SHP77 (cell line): ENCODE data around the gene MRPL53.
"Not testable (repeated sequence)": the region's sequence is repeated elsewhere in the genome, so short reads cannot be mapped to it uniquely, and the experiment has no call there.

Source experiments
- DNase-seq, 2 experiments: peaks; one replicate each; lab custom pipeline; 2025; lab: John Stamatoyannopoulos, UW

Gene MRPL53

DNA sequence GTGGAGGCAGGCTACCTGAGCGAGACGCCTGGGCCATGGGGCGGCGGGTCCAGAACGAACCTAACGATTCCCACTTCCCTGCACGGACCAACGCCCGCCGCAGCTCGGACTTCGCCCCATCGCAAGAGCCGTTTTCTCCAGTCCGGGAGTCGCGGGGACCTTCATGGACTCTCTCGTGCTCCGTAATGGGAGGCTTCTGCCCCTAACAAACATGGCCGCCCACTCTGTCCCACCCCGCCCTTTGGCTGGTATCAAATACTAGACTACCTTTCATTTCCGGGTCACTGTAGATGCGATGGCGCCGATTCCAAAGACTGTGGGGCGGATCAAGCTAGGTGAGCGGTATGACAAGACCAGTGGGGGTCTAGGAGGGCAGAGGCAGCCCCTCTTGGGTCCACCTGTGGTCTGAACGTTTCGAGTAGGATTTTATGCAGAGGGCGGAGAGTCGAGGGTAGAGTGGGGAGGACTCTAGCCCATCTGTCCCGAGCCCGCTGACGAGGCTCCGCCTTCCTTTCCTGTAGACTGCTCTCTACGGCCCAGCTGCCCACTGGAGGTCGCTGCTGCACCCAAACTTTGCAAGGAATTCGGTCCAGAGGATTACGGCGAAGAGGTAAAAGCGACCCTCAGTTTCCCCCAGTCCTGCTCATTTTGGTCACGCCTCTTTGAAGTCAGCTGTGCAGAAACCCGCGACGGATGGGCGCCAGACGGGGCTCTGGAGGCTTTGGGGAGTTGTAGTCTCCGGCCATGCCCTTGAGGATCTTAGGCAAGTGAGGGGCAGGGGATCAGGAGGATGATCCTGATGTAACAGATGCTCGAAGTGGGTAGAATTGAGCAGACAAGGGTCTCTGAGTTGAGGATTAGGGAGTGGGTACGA, 10.6 kb upstream of the MRPL53 start, which contains the start of the genes CCDC142 and TTC31:
TSS of gene CCDC142 (minus strand) at position 198 of the 874 bp plus-strand sequence. CDS start at position 37, 161 bp downstream.
TSS of gene TTC31 (plus strand) at position 281 of the 874 bp plus-strand sequence. CDS start at position 296, 15 bp downstream.
- DNase-seq, result peak; percentile 94 to 95

DNA sequence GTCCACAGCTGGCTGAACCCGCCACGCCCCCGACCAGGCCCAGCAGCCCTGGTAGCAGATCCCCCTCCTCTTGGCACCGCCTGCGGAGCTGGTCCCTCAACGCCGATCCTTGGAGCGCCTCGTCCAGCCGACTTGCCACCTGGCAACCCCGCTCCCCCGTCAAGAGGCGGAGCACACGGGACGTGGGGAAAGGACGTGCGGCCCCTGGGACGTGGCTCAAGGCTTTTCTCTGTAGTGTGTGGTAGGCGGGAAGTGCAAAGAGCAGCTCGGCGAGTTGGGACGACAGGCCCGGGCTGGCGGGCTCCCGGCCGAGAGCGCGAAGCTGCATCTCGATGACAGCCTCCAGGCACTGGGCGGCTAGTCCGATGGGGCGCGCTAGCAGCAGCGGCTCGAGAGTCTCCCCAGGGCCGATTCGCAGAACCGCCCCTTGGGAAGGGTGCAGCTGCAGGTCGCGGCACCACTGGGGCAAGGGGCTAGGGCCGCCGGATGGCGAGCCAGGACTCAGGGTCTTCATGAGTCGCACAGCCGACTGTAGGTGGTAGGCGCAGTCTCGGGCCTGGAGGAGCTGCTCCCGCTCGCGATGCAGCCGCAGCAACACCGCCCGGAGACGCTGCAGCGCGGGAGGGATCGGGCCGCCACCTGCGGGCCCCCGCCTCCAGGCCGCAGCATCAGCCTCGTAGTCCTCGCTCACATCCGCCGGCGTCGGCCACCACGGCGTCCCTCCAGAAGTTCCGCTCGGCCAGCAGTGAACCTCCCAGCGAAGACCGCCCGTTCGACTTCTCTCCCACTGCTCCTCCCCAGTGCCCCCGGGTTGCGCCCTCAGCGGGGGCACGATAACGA, 9.7 kb upstream of the MRPL53 start:
- DNase-seq, result peak in 1 of 2 experiments; percentile 70

DNA sequence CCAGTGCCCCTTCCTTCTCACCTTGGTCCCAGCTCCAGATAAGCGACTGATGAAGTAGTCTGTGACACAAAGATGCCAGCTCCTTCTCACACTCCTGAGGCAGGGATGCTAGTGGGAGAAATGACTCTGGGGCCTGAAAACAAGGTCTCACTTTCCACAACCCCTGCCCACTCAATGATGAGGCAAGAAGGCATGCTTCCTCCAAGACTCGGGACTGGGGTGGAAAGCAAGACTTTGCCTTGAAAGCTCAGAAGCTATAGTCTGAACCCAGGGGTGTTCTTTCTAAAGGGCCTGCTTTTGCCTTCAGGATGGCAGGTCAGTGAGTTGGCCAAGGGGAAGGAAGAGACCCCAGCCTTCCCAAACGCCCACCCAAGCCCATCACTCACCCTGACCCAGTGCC, 9.0 kb upstream of the MRPL53 start:
- no peak for DNase-seq

DNA sequence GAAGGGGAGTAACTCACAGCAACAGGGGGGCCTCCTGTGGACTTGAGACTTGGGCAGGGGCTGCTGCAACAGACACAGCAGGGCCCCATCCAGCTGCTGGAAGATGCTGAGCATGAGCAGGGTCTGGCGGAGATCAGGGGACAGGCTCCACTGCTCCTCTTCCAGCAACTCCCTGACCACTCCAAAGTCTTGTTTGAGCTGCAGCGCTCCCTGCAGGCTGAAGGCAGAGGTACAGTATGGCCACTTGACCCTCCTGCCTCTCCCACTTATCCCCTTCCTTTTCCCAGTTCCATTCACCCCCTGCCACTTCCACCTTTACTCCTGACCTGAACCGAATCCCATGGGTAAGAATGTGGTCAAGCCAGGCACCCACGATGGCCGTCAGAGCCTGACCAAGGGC, 2.4 kb upstream of the MRPL53 start:
- DNase-seq, result no peak

DNA sequence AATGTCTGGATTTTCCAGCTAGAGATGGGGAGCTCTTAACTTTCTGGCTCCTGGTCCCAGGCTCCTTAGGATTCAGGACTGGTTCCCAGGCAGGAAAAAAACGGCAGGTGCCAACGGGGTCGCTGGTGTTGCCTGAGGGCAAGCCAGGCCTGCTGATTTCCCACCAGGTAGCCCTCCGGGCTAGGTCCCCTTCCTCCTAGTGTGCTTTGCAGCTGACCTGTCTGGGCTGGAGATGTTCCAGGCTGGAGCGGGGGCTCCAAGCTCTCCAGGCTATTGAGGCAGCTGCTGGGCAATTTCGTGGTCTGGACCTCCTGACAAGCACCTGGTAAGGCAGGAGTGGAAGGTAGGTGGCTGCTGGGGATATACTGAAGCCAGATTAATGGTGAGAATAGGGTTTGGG, 2.0 kb upstream of the MRPL53 start:
- no peak for DNase-seq

DNA sequence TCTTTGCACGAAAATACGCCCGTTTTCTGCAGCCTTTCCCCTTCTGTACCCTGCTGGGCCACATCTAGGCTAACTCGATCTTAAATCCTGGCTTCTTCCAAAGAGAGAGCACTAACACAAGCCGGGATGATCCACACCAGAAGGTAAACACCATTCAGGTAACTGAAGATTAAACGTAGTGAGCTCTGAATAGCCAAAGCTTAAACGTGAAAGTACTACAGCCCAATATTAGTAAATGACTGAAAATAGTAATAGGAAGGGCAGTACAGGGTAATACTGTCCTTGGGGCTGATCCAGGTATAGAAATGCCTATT, 422 bp upstream of the MRPL53 start:
- DNase-seq, result no peak

DNA sequence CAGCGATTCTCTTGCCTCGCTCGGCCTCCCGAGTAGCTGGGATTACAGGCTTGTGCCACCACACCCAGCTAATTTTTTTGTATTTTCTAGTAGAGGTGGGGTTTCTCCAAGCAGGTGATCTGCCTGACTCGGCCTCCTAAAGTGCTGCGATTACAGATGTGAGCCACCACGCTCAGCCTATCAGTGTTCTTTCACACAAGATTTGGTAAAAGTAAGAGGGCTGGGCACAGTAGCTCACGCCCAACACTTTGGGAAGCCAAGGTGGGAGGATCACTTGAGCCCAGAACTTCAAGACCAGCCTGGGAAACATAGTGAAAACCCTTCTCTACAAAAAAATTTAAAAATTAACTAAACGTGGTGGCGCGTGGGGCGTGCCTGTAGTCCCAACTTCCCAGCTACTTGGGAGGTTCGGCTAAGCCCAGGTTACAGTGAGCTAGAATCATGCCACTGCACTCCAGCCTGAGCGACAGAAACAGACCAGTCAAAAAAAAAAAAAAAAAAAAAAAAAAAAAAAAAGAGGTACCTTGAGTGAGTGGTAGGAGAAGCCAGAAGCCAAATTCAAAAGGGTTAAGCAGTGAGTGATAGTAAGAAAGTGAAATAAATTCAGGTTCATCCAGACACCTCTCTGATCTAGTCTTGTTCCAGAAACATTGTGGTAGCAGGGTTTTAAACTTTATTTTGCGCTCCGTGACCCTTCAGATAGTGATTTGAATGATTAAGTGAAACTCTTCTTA, 981 bp downstream of the MRPL53 start:
- no peak for DNase-seq

DNA sequence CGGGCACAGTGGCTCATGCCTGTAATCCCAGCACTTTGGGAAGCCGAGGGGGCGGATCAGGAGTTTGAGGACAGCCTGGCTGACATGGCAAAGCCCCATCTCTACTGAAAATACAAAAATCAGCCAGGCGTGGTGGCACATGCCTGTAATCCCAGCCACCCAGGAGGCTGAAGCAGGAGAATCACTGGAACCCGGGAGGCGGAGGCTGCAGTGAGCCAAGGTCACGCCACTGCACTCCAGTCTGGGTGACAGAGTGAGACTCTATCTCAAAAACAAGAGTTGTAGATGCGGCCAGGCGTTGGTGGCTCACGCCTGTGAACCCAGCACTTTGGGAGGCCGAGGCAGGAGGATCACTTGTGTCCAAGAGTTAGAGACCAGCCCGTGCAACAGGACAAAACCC, 1.7 kb downstream of the MRPL53 start:
- not testable (repeated sequence) for DNase-seq

DNA sequence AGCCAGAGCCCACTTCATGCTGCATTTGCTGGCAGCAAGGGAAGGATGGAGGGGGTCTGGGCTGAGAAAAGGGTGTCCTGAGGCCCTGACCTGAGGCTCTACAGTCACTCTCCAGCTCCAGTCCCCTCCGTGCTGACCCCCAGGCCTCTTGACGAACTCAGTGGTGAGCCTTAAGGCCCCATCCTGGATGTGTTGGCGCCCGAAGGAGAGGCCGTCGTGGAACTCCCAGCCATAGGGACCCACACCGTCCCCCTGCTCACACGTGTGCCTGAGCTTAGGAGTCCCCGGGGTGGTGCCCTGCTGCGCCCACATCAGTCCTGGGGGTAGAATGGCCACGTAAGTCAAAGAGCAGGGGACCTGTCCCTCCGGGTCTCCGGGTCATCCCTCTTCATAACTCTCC, 8.1 kb downstream of the MRPL53 start:
- DNase-seq, result no peak

DNA sequence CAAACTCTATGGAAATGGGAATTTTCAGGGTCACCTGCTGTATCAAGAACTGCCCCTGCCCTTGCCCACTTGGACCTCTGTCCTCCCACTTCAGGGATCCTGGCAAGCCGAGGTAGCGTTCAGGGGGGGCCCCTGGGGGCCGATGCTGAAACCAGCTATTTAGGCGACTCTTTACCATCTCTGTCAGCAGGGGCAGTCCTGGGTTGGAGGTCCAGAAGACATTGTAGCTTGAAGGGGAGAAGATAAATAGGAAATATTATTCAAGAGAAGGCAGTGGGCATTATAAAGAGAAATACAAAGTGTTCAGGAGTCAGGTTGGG, 9.7 kb downstream of the MRPL53 start:
- DNase-seq, result no peak

DNA sequence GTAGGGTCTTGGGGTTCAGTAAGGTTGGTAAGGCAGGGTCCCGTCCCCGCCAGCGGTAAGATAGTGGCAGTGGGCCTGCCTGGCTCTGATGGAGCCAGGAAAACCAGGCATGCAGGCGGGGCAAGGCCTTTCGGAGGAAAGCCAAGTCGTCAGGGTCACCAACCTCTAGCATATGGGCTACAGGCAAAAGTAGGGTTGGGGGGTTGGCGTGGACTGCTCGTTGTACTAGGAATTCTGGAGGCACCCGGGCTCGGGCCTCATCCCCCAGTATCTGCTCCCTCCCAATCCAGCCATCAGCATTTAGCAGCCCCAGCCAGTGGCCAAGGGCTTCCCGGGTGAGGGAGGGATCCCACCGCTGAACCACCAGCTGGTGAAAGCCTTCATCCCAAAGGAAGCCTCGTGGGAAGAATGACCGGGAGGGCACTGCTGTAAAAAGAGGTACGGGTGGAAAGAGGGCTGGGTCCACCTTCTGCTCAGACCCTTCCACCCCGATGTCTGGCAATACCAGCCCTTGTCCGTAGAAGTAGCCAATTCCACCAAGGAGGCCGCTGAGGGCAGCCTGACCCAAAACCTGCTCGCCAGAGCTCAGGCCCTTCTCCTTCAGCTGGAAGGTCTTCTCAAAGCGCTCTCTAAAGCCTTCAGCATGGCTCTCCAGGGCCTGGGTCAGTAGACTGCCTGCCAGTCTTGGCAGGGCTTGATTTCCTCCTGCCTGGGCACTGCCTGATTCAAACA, 10.3 kb downstream of the MRPL53 start:
- no peak for DNase-seq

DNA sequence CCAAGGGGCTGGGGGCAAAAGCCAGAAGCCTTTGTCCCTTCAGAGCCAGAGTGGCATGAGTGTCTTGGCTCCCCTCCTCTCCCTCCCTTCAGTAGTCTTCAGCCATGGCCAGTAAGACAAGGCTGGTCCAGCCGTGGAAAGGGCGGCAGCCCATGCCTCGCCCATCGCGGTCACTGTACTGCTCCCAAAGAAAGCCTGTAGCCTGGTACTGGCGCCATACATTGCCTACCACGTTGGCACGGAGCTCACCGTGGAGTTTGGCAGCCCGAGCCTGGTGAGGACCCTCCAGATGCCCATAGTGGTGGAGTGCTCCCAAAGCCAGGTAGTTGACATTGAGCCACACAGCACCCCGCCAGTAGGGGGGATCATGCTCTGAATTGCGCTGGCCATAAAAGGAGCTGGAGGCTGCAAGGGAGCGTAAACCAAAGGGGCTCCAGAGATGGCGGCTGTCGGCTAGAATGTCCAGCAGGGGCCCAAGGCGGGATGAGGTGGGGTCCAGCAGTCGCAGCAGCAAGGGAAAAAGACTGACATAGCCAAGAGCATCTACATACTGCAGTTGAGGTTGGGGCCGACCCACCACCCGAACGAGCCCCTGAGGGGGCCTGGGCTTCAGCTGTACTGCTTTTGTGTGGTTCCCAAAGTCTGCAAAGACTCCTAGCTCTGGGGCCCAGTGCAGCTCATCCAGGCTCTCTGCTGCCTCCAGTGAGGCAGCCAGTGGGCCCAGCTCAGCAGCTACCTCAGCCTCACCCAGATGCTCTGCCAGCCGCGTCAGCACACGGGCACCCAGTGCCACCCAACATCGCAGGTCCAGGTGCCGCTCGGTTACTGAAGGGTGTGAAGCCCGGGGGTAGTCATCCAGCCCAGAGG, 11.1 kb downstream of the MRPL53 start:
- peak in 1 of 2 experiments; percentile 12 for DNase-seq

DNA sequence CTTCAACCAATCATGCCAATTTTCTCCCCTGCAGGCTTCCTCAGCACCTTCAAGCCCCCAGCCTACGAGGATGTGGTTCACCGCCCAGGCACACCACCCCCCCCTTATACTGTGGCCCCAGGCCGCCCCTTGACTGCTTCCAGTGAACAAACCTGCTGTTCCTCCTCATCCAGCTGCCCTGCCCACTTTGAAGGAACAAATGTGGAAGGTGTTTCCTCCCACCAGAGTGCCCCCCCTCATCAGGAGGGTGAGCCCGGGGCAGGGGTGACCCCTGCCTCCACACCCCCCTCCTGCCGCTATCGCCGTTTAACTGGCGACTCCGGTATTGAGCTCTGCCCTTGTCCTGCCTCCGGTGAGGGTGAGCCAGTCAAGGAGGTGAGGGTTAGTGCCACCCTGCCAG, 12.3 kb downstream of the MRPL53 start:
- DNase-seq, result not testable (repeated sequence)

DNA sequence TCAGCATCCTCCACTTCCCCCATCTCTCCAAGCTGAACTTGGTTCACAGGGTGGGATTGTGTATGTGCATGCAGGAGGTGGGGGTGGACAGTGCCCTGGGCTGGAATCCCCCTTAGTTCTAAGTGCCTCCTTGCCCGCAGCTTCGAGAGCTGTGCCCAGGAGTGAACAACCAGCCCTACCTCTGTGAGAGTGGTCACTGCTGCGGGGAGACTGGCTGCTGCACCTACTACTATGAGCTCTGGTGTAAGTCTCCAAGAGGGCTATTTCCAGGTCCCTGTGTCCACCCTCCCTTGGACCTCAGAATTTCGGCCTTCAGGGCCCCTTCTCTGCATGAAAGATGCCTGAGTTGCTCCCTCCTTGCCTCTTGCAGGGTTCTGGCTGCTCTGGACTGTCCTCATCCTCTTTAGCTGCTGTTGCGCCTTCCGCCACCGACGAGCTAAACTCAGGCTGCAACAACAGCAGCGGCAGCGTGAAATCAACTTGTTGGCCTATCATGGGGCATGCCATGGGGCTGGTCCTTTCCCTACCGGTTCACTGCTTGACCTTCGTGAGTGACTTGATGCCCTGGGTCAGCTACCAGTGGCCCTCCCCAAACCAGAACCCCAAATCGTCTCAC, 12.9 kb downstream of the MRPL53 start:
- not testable (repeated sequence) for DNase-seq

DNA sequence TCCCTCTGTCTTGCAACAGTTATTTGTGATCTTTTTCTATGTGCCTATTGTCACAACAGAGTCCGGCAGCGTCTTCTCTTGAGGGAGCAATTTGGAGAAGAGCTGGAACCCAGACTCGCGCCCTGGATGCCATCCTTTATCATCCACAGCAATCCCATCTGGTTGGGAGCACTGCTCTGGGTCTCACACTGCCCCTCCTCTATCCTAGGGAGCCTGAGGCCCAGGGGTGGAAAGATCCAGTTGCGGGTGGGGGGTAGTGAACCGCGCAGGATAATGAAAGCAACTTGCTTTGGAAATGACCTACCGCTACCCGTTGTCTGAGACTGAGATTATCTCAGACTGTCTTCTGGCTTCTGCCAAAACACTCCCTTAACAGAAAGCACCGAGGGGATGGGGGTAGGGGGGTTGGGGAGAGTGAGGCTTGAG, 13.5 kb downstream of the MRPL53 start:
- DNase-seq, result no peak

DNA sequence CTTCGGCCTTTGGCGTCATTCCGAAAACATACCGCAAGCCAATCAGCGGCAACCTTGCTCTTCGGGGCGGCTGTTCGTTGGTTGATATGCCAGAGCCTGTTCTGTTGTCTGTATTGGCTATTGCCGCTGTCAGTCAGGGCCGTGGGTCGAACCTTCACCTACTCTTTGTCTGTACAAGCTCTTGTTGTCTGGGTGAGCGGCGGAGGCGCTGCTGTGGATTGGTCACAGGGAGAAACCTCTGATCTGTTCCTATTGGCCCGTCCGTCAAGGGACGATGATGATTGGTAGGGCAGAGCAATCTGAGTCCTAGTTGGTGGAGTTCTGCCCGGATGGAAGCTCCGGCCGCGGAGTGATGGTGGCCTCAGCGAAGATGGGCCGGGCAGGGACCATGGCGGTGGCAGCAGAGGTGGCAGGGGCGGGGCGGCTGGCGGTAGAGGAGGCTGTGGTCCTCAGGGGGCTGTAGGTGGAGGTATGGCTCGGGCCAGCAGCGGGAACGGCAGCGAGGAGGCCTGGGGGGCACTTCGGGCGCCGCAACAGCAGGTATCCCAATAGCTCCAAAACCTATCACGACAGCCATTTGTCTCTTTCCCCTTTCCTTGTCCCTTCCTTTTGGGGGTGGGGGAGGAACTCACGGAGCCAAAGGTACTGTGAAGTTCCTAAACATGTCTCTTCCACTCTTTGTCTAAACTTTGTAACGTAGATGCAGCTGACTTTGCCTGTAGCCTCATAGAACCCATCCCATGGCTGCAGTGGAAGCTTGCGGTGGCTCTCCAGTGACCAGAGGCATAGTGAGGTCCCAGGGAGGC, 14.1 kb downstream of the MRPL53 start, which contains the start of gene WBP1:
TSS of gene WBP1 (plus strand) at position 307 of the 806 bp plus-strand sequence. CDS start at position 472, 165 bp downstream.
- DNase-seq, result peak; percentile 99 to 100

DNA sequence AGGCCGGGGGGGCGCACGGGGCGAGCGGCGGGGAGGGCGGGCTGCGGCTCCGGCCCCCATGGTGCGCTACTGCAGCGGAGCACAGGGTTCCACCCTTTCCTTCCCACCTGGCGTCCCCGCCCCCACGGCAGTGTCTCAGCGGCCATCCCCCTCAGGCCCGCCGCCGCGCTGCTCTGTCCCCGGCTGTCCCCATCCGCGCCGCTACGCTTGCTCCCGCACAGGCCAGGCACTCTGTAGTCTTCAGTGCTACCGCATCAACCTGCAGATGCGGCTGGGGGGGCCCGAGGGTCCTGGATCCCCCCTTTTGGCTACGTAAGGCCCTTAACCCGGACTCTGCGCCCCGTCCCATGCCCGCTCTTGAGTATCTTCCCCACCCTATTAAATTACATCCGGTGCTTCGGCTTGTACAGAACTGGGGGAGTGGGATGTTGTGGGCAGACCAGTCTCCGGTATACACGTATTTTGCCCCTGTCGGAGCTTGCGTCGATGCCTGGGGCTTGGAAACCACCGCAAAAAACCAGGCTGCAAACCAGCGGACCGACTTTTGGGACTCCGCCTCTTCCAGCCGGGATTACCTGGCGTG, 14.8 kb downstream of the MRPL53 start:
- DNase-seq, result peak; percentile 53 to 77

DNA sequence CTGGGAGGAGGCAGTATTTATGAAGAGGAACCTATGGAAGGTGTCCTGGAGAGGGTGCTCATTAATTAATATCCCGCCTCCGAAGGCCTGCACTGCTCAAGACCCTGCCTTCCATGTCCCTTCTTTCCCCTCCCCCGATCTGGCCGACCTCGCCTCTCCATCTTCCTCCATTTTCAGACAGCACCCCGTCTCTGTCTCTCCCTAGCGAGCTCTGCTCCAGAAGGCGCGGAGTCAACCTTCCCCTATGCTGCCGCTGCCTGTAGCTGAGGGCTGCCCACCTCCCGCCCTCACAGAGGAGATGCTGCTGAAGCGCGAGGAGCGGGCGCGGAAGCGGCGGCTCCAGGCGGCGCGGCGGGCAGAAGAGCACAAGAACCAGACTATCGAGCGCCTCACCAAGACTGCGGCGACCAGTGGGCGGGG, 15.3 kb downstream of the MRPL53 start:
- no peak for DNase-seq
